HepG2 (cell line): Measurements from ENCODE around the gene LEAP2. TPM values are rescaled to one million over a fixed set of nuclear protein-coding genes. Genes with fewer than 3 reads are reported as not detected.

Source experiments
- BCL6 ChIP-seq: IDR thresholded peaks from 2 replicates; pipeline ENCODE4 v1.6.1; 2016; ENCODE audit warnings: missing genetic modification reagents, missing compliant biosample characterization
- ELF1 ChIP-seq: sonication (generic); formaldehyde crosslinking; IDR thresholded peaks from 2 replicates; pipeline ENCODE4 v1.4.0; 2020; ENCODE audit warnings: missing genetic modification reagents
- GABPB1 ChIP-seq: IDR thresholded peaks from 2 replicates; pipeline ENCODE4 v1.6.1; 2016; ENCODE audit warnings: mild to moderate bottlenecking, missing genetic modification reagents, moderate library complexity, missing compliant biosample characterization
- GFI1 ChIP-seq: sonication (generic); formaldehyde crosslinking; IDR thresholded peaks from 2 replicates; pipeline ENCODE4 v1.5.0; 2020; ENCODE audit warnings: missing genetic modification reagents, mild to moderate bottlenecking, borderline replicate concordance
- GZF1 ChIP-seq: sonication (generic); formaldehyde crosslinking; IDR thresholded peaks from 2 replicates; pipeline ENCODE4 v1.5.1; 2020; ENCODE audit warnings: mild to moderate bottlenecking, missing genetic modification reagents
- IRF1 ChIP-seq: sonication (generic); formaldehyde crosslinking; IDR thresholded peaks from 2 replicates; pipeline ENCODE4 v1.4.0; 2020; ENCODE audit warnings: low read depth, mild to moderate bottlenecking, missing genetic modification reagents
- MAFF ChIP-seq: IDR thresholded peaks from 2 replicates; pipeline ENCODE4 v1.6.1; 2011; ENCODE audit warnings: low read depth, low read length, improper control_type of control experiment
- NCOA2 ChIP-seq: sonication (generic); formaldehyde crosslinking; IDR thresholded peaks from 2 replicates; pipeline ENCODE4 v1.8.0; 2022; ENCODE audit warnings: inconsistent platforms
- NKX3-1 ChIP-seq: sonication (generic); formaldehyde crosslinking; IDR thresholded peaks from 2 replicates; pipeline ENCODE4 v1.5.0; 2020; ENCODE audit warnings: missing genetic modification reagents
- SOX13 ChIP-seq, 3 experiments: fragments of 450-650 bp in 1 of 3; sonication (generic) in 1 of 3; formaldehyde crosslinking in 1 of 3; IDR thresholded peaks in 2 of 3; conservative IDR thresholded peaks in 1 of 3; 2 replicates each; pipeline versions ENCODE4 v1.5.0 to v1.6.1; 2016 to 2020; ENCODE audit warnings: antibody characterized with exemption in 1 of 3, mild to moderate bottlenecking in 1 of 3, missing compliant biosample characterization in 1 of 3, missing genetic modification reagents in 1 of 3, moderate library complexity in 1 of 3
- TGIF2 ChIP-seq: IDR thresholded peaks from 2 replicates; pipeline ENCODE4 v1.6.1; 2016; ENCODE audit warnings: control low read depth, missing compliant biosample characterization
- ZNF232 ChIP-seq: sonication (generic); formaldehyde crosslinking; IDR thresholded peaks from 2 replicates; pipeline ENCODE4 v1.4.0; 2020; ENCODE audit warnings: missing genetic modification reagents, borderline replicate concordance
- ZNF484 ChIP-seq: sonication (generic); formaldehyde crosslinking; IDR thresholded peaks from 2 replicates; pipeline ENCODE4 v1.5.1; 2020; ENCODE audit warnings: mild to moderate bottlenecking, low read depth, missing genetic modification reagents, borderline replicate concordance
- ZNF766 ChIP-seq: sonication (generic); formaldehyde crosslinking; IDR thresholded peaks from 2 replicates; pipeline ENCODE4 v1.5.0; 2020; ENCODE audit warnings: missing genetic modification reagents, borderline replicate concordance
- ZSCAN9 ChIP-seq: IDR thresholded peaks from 2 replicates; pipeline ENCODE4 v1.6.1; 2016; ENCODE audit warnings: borderline replicate concordance
- polyA plus RNA-seq, 8 experiments: library from polyadenylated mRNA; depleted of rRNA in 3 of 8; stranded (reverse) in 7 of 8; unstranded in 1 of 8; fragments of >200 nt; fragmentation: Illumina TruSeq in 4 of 8; extraction: Trizol in 4 of 8; gene quantifications; 2 replicates each; pipeline versions ENCODE4 v1.2.1 to v1.2.3, GENCODE V29; 2011 to 2016; ENCODE audit warnings: low read depth in 4 of 8, missing spikeins in 1 of 8, mixed read lengths in 1 of 8; ENCODE audit not compliant: insufficient read depth in 1 of 8
- total RNA-seq, 5 experiments: library from RNA; depleted of rRNA; stranded (reverse); fragments of >200 nt; fragmentation: Illumina TruSeq; extraction: Trizol; gene quantifications; 2 replicates each; pipeline ENCODE4 v1.2.3, GENCODE V29; 2016; ENCODE audit warnings: low read depth in 1 of 5
- TF ChIP-seq, protein P1 (sequence below), 2 experiments: fragments of 450-650 bp in 1 of 2; sonication (generic) in 1 of 2; formaldehyde crosslinking in 1 of 2; IDR thresholded peaks; 2 replicates each; pipeline versions ENCODE4 v1.6.1 to v1.8.0; 2016 to 2022; ENCODE audit warnings: antibody characterized with exemption in 1 of 2, mild to moderate bottlenecking in 1 of 2, missing genetic modification reagents in 1 of 2

The LEAP2 gene
- total and polyA plus RNA-seq, 2 of the 13 experiments (the other 11 are each of a cell fraction or from before 2014, with no cell fraction given) = 23.9 to 51.9 TPM

DNA sequence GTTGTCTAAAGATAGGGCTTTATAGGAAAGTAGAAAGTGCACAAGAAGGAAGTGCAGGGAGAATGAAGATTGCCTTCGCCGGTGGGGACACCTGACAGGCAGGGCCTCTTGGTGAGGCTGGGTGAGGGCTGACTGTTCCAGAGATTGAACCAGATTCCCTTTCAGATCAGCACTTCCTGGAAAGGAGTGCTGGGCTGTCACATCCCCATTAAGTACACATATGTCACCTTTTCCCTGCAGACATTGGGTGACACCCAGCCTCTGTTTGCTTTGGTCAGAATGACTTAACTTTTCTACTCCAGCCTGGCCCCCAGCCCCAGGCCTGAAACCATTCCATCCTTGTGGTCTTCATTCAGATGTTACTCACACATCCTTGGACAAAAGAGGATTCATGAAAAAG lies 35.6 kb upstream of the LEAP2 start (continued):
- TF ChIP-seq, protein P1, sequence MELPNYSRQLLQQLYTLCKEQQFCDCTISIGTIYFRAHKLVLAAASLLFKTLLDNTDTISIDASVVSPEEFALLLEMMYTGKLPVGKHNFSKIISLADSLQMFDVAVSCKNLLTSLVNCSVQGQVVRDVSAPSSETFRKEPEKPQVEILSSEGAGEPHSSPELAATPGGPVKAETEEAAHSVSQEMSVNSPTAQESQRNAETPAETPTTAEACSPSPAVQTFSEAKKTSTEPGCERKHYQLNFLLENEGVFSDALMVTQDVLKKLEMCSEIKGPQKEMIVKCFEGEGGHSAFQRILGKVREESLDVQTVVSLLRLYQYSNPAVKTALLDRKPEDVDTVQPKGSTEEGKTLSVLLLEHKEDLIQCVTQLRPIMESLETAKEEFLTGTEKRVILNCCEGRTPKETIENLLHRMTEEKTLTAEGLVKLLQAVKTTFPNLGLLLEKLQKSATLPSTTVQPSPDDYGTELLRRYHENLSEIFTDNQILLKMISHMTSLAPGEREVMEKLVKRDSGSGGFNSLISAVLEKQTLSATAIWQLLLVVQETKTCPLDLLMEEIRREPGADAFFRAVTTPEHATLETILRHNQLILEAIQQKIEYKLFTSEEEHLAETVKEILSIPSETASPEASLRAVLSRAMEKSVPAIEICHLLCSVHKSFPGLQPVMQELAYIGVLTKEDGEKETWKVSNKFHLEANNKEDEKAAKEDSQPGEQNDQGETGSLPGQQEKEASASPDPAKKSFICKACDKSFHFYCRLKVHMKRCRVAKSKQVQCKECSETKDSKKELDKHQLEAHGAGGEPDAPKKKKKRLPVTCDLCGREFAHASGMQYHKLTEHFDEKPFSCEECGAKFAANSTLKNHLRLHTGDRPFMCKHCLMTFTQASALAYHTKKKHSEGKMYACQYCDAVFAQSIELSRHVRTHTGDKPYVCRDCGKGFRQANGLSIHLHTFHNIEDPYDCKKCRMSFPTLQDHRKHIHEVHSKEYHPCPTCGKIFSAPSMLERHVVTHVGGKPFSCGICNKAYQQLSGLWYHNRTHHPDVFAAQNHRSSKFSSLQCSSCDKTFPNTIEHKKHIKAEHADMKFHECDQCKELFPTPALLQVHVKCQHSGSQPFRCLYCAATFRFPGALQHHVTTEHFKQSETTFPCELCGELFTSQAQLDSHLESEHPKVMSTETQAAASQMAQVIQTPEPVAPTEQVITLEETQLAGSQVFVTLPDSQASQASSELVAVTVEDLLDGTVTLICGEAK (IDR thresholded peaks at IDR 0.05) = no peak
- TF ChIP-seq, protein P1 (CRISPR knock-in tag; IDR thresholded peaks at IDR 0.05) = 0 out of 2 replicates have a peak, but pooled peaks have one; percentile 13
- no peak for TF ChIP-seq GZF1
- peak; percentile 40; the same call in 1 of the 2 replicates for TF ChIP-seq GABPB1 (CRISPR knock-in tag)
- TF ChIP-seq ZNF766 = peak; percentile 79; the same call in 1 of the 2 replicates
- peak; percentile 66; the same call in 1 of the 2 replicates for TF ChIP-seq NCOA2 (CRISPR knock-in tag)
- peak; percentile 11; the same call in 1 of the 2 replicates for TF ChIP-seq SOX13 (IDR thresholded peaks at IDR 0.05)
- peak in 1 of 2 experiments; percentile 74; a peak in 1 of 4 replicates for TF ChIP-seq SOX13 (CRISPR knock-in tag; conservative IDR thresholded peaks at IDR 0.05 in 1 of 2, IDR thresholded peaks at IDR 0.05 in 1 of 2)
- peak; percentile 26; the same call in 1 of the 2 replicates for TF ChIP-seq NKX3-1
- TF ChIP-seq ZNF232 (CRISPR knock-in tag) = peak; percentile 64; the same call in 1 of the 2 replicates
- TF ChIP-seq ELF1 (CRISPR knock-in tag) = peak; percentile 91
- TF ChIP-seq MAFF = 0 out of 2 replicates have a peak, but pooled peaks have one; percentile 13
- TF ChIP-seq TGIF2 (CRISPR knock-in tag) = peak; percentile 65; the same call in 1 of the 2 replicates
- TF ChIP-seq ZSCAN9 (CRISPR knock-in tag) = peak; percentile 57; the same call in 1 of the 2 replicates
- TF ChIP-seq IRF1 (CRISPR knock-in tag) = 0 out of 2 replicates have a peak, but pooled peaks have one; percentile 4
- TF ChIP-seq BCL6 (CRISPR knock-in tag) = peak; percentile 94
- peak; percentile 46; the same call in 1 of the 2 replicates for TF ChIP-seq GFI1 (CRISPR knock-in tag)
- no peak for TF ChIP-seq ZNF484 (CRISPR knock-in tag)
